Nephron (organoid): ENCODE data around the gene ADK.

Source experiments
- H3K27ac Mint-ChIP-seq, 3 experiments: 2 replicates each; pipeline ENCODE4 v1.8.0; 2020; ENCODE audit warnings: mixed read lengths in 3 of 3, mild to moderate bottlenecking in 2 of 3, moderate library complexity in 1 of 3
- H3K27me3 Mint-ChIP-seq: 2 replicates; pipeline ENCODE4 v1.8.0; 2021; ENCODE audit warnings: low read depth, mild to moderate bottlenecking, moderate library complexity, mixed read lengths
- H3K36me3 Mint-ChIP-seq: 2 replicates; pipeline ENCODE4 v1.8.0; 2020; ENCODE audit warnings: low read depth, mixed read lengths
- H3K4me1 Mint-ChIP-seq: 2 replicates; pipeline ENCODE4 v1.8.0; 2020; ENCODE audit warnings: mixed read lengths
- H3K4me3 Mint-ChIP-seq, 3 experiments: 2 replicates each; pipeline ENCODE4 v1.8.0; 2020; ENCODE audit warnings: mild to moderate bottlenecking in 3 of 3, mixed read lengths in 3 of 3, moderate library complexity in 2 of 3
- H3K9me3 Mint-ChIP-seq: 2 replicates; pipeline ENCODE4 v1.8.0; 2020; ENCODE audit warnings: mixed read lengths
- TF ChIP-seq, protein P1 (sequence below), 3 experiments: fragments of 200-600 bp; sonication (generic); IDR thresholded peaks; one replicate each; pipeline ENCODE4 v1.5.0; 2021; ENCODE audit warnings: antibody characterized with exemption in 3 of 3; ENCODE audit not compliant: unreplicated experiment in 3 of 3

ADK gene

DNA sequence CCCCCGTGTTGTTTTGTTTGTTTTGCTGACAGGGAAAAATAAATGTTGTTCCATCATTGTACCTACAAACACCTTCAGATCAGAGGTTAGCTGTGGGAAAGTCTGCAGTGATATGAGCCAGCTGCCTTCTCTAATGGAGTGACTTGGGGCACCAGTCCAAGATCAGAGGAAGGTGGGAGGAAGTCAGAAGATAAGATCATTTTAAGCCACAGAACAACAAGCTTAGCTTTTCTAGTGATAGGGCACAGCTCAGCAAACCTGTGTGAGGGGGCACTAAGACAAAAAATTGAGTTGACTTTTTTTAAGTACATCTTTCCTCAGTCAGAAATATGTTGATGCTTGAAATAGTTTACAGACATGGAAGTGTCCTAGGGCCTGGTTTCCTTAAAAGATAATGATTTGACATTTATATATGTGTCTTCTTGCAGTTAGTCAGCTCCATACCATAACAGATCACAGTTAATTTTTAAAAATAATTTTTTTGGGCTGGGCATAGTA, 435.1 kb downstream of the ADK start:
- peaks cover 64% of the 10 kb centered on the region for H3K4me1 Mint-ChIP-seq
- peak overlapping the region; percentile 45 to 76 (median 75) for H3K27ac Mint-ChIP-seq
- no peaks in the 10 kb centered on the region for H3K36me3 Mint-ChIP-seq
- H3K9me3 Mint-ChIP-seq: peaks cover 2% of the 10 kb centered on the region
- peak overlapping the region in 1 of 3 experiments; percentile 12 for H3K4me3 Mint-ChIP-seq
- TF ChIP-seq, protein P1, sequence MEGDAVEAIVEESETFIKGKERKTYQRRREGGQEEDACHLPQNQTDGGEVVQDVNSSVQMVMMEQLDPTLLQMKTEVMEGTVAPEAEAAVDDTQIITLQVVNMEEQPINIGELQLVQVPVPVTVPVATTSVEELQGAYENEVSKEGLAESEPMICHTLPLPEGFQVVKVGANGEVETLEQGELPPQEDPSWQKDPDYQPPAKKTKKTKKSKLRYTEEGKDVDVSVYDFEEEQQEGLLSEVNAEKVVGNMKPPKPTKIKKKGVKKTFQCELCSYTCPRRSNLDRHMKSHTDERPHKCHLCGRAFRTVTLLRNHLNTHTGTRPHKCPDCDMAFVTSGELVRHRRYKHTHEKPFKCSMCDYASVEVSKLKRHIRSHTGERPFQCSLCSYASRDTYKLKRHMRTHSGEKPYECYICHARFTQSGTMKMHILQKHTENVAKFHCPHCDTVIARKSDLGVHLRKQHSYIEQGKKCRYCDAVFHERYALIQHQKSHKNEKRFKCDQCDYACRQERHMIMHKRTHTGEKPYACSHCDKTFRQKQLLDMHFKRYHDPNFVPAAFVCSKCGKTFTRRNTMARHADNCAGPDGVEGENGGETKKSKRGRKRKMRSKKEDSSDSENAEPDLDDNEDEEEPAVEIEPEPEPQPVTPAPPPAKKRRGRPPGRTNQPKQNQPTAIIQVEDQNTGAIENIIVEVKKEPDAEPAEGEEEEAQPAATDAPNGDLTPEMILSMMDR (IDR thresholded peaks at IDR 0.05; ENCODE audit: unreplicated experiment in 3 of 3): no peak
- H3K27me3 Mint-ChIP-seq: no peaks in the 10 kb centered on the region

DNA sequence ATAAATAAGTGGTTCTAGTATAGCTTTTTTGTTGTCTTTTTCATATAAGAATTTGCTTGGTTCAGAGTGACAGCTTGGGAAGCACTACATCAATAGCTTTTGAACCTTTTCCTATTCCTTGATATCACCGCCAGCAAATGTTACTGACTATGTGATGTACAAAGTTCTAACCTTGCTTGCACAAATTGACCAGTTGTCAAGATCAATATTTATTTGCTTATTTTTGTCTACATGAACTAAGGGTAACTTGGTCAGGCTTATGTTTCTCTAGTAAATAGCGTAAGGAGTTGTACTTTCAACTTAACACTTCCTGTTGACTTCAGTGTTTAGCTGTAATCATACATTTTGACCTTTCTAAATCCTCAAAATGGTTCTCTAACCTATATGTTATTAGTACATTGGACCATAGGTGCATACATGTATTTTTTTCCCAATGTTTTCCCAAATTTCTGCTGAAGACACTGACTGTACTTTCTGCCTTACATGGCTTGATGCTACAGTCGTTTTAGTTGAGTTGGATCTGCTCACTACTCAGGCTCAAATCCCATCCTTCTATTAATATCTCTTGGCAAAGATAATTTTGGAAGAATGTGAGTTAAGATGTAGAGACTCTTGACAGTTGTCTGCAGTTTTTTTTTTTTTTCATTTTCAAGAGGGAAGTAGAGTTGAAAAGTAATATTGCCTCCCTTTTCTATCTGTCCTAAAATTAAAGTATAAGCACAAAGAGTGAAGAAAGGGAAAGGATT, 436.3 kb downstream of the ADK start:
- TF ChIP-seq, protein P1 (IDR thresholded peaks at IDR 0.05; ENCODE audit: unreplicated experiment in 3 of 3): no peak
- Mint-ChIP-seq H3K36me3 (no peaks in the 10 kb centered on the region), H3K9me3 (no peaks in the 10 kb centered on the region), H3K4me3 (peak overlapping the region in 2 of 3 experiments; percentile 1 to 25), H3K27ac (peak overlapping the region; percentile 75 to 91 (median 78)), H3K27me3 (no peaks in the 10 kb centered on the region), H3K4me1 (peaks cover 65% of the 10 kb centered on the region)

DNA sequence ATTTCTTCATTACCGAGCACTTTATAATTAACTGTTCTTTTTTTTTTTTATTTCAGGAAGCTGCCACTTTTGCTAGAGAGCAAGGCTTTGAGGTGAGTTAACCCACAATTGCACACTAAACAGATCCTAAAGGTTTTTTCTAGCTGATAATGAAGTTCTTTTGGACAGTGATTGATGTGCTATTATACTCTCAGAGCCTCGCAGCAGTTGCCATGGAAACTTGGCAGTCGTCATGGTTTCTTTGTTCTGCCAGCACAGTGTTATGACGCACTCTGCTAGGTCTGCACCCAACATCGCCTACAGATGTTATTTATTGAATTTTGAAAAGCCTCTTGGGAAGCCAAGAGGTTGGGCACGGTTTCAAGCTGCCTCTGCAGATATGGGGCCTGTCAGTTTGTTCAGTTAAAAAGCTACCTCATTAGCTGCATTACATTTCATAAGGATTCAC, 438.2 kb downstream of the ADK start:
- Mint-ChIP-seq H3K27ac (peak overlapping the region; percentile 37 to 82 (median 50)), H3K4me3 (peak overlapping the region in 1 of 3 experiments; percentile 22), H3K36me3 (no peaks in the 10 kb centered on the region), H3K9me3 (no peaks in the 10 kb centered on the region), H3K4me1 (peaks cover 62% of the 10 kb centered on the region), H3K27me3 (no peaks in the 10 kb centered on the region)
- TF ChIP-seq, protein P1 (IDR thresholded peaks at IDR 0.05; ENCODE audit: unreplicated experiment in 3 of 3): no peak

DNA sequence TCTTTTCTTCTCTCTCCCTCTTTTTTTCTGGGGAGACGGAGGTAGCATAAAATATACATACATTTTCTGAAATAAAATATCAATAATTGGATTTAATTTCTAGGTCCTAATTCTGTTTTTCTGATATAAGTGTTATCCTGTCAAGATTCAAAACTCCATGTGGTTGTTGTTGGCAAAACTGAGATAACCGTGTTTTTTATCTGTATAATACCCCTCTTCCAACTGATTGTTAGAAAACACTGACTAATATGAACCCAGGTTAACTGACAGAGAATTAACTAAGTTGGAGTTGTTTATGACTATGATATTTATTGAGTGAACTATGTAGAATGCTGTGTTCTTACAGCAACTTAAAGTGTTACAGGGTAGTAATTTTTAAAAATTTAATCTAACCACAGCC, 438.8 kb downstream of the ADK start:
- H3K27ac Mint-ChIP-seq: peak overlapping the region; percentile 7 to 50 (median 37)
- H3K4me1 Mint-ChIP-seq: peaks cover 56% of the 10 kb centered on the region
- H3K27me3 Mint-ChIP-seq: no peaks in the 10 kb centered on the region
- H3K9me3 Mint-ChIP-seq: no peaks in the 10 kb centered on the region
- TF ChIP-seq, protein P1 (IDR thresholded peaks at IDR 0.05; ENCODE audit: unreplicated experiment in 3 of 3): no peak
- H3K4me3 Mint-ChIP-seq: no peak overlapping the region
- H3K36me3 Mint-ChIP-seq: no peaks in the 10 kb centered on the region

DNA sequence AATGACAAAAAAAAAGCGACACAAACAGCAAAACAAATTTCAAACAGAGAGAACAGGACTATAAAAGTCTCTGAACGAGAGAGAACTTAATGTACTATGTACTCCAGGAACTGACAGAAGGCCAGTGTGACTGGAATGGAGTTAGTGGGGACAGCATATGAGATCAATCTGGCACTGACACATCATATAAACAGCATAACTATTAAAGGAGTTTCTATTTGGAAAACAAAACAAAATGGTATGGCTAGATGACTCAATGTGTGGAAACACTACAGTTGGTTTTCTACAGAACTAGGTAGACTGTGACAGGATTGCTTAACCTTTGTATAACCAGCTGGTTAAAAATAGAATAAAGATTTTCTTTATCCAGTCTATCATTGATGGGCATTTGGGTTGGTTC, 442.4 kb downstream of the ADK start:
- Mint-ChIP-seq H3K27me3 (no peaks in the 10 kb centered on the region), H3K36me3 (no peaks in the 10 kb centered on the region), H3K9me3 (no peaks in the 10 kb centered on the region), H3K27ac (no peak overlapping the region), H3K4me1 (peaks cover 29% of the 10 kb centered on the region), H3K4me3 (no peak overlapping the region)
- TF ChIP-seq, protein P1 (IDR thresholded peaks at IDR 0.05; ENCODE audit: unreplicated experiment in 3 of 3): no peak

DNA sequence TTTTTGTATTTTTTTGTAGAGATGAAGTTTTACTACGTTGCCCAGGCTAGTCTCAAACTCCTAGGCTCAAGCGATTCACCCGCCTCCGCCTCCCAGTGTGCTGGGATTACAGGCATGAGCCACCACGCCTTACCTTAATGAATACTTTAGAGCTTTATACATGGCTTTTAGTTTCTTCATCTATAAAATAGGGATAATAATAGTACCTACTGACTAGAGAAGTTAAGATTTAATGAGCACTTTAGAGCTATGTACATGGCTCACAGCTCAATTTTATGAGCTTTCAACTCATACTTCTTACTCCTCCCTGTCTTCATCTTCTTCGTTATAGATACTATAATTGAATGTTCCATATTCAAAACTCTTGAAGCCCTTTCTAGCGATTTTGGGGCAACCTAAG, 445.7 kb downstream of the ADK start:
- Mint-ChIP-seq H3K4me3 (no peak overlapping the region), H3K27me3 (no peaks in the 10 kb centered on the region), H3K36me3 (no peaks in the 10 kb centered on the region), H3K4me1 (peaks cover 11% of the 10 kb centered on the region), H3K27ac (no peak overlapping the region), H3K9me3 (no peaks in the 10 kb centered on the region)
- TF ChIP-seq, protein P1 (IDR thresholded peaks at IDR 0.05; ENCODE audit: unreplicated experiment in 3 of 3): no peak
